HEK293 (cell line): Measurements from ENCODE around the gene DAGLB.

ENCODE experiments used
- CTCF ChIA-PET: fragments of 350-600 bp; formaldehyde crosslinking; extraction: SDS; loops from one replicate; lab custom pipeline; 2021; ENCODE audit warnings: antibody characterized with exemption; lab: Yijun Ruan, JAX
- POLR2A ChIA-PET: fragments of 300-600 bp; formaldehyde crosslinking; extraction: SDS; loops from one replicate; lab custom pipeline; 2020; ENCODE audit warnings: antibody characterized with exemption, inconsistent platforms; lab: Yijun Ruan, JAX
- H3K27ac ChIP-seq: fragments of 200-500 bp; sonication (Bioruptor generic); 2 replicates; pipeline ENCODE4 v1.5.1; 2014; ENCODE audit warnings: low read depth, low read length, control low read depth, inconsistent platforms; ENCODE audit errors: extremely low read depth
- H3K36me3 ChIP-seq, 2 experiments: fragments of 200-500 bp in 1 of 2; sonication (Bioruptor generic) in 1 of 2; 1 replicate in 1 of 2; 2 replicates in 1 of 2; pipeline ENCODE4 v1.5.1; 2014 to 2017; ENCODE audit warnings: inconsistent platforms in 2 of 2, low read length in 2 of 2; ENCODE audit not compliant: control insufficient read depth in 2 of 2, insufficient read depth in 1 of 2
- H3K4me1 ChIP-seq: fragments of 200-500 bp; sonication (Bioruptor generic); 2 replicates; pipeline ENCODE4 v1.5.1; 2014; ENCODE audit warnings: mild to moderate bottlenecking, low read length, inconsistent platforms; ENCODE audit not compliant: control insufficient read depth, insufficient read depth
- H3K4me3 ChIP-seq: 2 replicates; pipeline ENCODE4 v1.5.1; 2011; ENCODE audit warnings: low read depth, mild to moderate bottlenecking, control low read depth, low read length, moderate library complexity
- H3K9me3 ChIP-seq: fragments of 200-500 bp; sonication (Bioruptor generic); 2 replicates; pipeline ENCODE4 v1.5.1; 2014; ENCODE audit warnings: low read depth, low read length, inconsistent platforms; ENCODE audit not compliant: control insufficient read depth, insufficient read depth
- OVOL3 ChIP-seq: fragments of 450-650 bp; formaldehyde crosslinking; IDR thresholded peaks from 2 replicates; pipeline ENCODE4 v1.5.1; 2016; ENCODE audit warnings: missing biosample characterization, missing genetic modification characterization
- RBAK ChIP-seq: fragments of 450-650 bp; formaldehyde crosslinking; IDR thresholded peaks from 2 replicates; pipeline ENCODE4 v1.5.1; 2016; ENCODE audit warnings: missing biosample characterization, missing genetic modification characterization
- ZBTB7A ChIP-seq: fragments of 450-650 bp; formaldehyde crosslinking; IDR thresholded peaks from 2 replicates; pipeline ENCODE4 v1.5.1; 2016; ENCODE audit warnings: low read depth, missing biosample characterization, missing genetic modification characterization
- ZNF175 ChIP-seq: fragments of 450-650 bp; formaldehyde crosslinking; IDR thresholded peaks from 2 replicates; pipeline ENCODE4 v1.5.1; 2016; ENCODE audit warnings: missing biosample characterization, missing genetic modification characterization
- ZNF24 ChIP-seq: fragments of 450-650 bp; formaldehyde crosslinking; IDR thresholded peaks from 2 replicates; pipeline ENCODE4 v1.5.1; 2016; ENCODE audit warnings: missing biosample characterization, missing genetic modification characterization
- ZNF274 ChIP-seq, 2 experiments: fragments of 200-500 bp in 1 of 2; fragments of 450-650 bp in 1 of 2; sonication (Bioruptor generic) in 1 of 2; formaldehyde crosslinking in 1 of 2; IDR thresholded peaks; 2 replicates each; pipeline versions ENCODE4 v1.5.1 to v1.6.1; 2014 to 2016; ENCODE audit warnings: borderline replicate concordance in 1 of 2, inconsistent platforms in 1 of 2, low read length in 1 of 2, missing biosample characterization in 1 of 2, missing genetic modification characterization in 1 of 2
- ZNF426 ChIP-seq: fragments of 450-650 bp; formaldehyde crosslinking; IDR thresholded peaks from 2 replicates; pipeline ENCODE4 v1.5.1; 2017; ENCODE audit warnings: missing biosample characterization, missing genetic modification characterization, mild to moderate bottlenecking, inconsistent platforms, moderate library complexity
- ZNF624 ChIP-seq: fragments of 450-650 bp; formaldehyde crosslinking; IDR thresholded peaks from 2 replicates; pipeline ENCODE4 v1.5.1; 2017; ENCODE audit warnings: missing biosample characterization, missing genetic modification characterization
- ZNF626 ChIP-seq: fragments of 450-650 bp; sonication (Bioruptor Pico); formaldehyde crosslinking; IDR thresholded peaks from 2 replicates; pipeline ENCODE4 v1.5.1; 2018; ENCODE audit warnings: missing biosample characterization, missing genetic modification characterization, inconsistent platforms
- ZNF701 ChIP-seq: fragments of 450-650 bp; formaldehyde crosslinking; IDR thresholded peaks from 2 replicates; pipeline ENCODE4 v1.5.1; 2016; ENCODE audit warnings: missing biosample characterization, missing genetic modification characterization
- ZNF747 ChIP-seq: fragments of 450-650 bp; formaldehyde crosslinking; IDR thresholded peaks from 2 replicates; pipeline ENCODE4 v1.5.1; 2016; ENCODE audit warnings: missing biosample characterization, missing genetic modification characterization
- ZNF830 ChIP-seq: fragments of 450-650 bp; IDR thresholded peaks from 2 replicates; pipeline ENCODE4 v1.5.0; 2018; ENCODE audit warnings: missing biosample characterization, missing genetic modification characterization, low read depth, mild to moderate bottlenecking, moderate library complexity
- ZSCAN30 ChIP-seq: fragments of 450-650 bp; IDR thresholded peaks from 2 replicates; pipeline ENCODE4 v1.5.1; 2018; ENCODE audit warnings: missing biosample characterization, mild to moderate bottlenecking, missing genetic modification characterization, moderate library complexity
- TF ChIP-seq, protein P1 (sequence below): fragments of 450-650 bp; formaldehyde crosslinking; IDR thresholded peaks from 2 replicates; pipeline ENCODE4 v1.5.1; 2016; ENCODE audit warnings: missing biosample characterization, missing genetic modification characterization, low read depth
- TF ChIP-seq, protein P2 (sequence below): fragments of 450-650 bp; formaldehyde crosslinking; IDR thresholded peaks from 2 replicates; pipeline ENCODE4 v1.5.1; 2017; ENCODE audit warnings: missing biosample characterization, missing genetic modification characterization
- TF ChIP-seq, protein P3 (sequence below): fragments of 450-650 bp; formaldehyde crosslinking; IDR thresholded peaks from 2 replicates; pipeline ENCODE4 v1.5.1; 2016; ENCODE audit warnings: missing biosample characterization, missing genetic modification characterization, borderline replicate concordance

Gene DAGLB

DNA sequence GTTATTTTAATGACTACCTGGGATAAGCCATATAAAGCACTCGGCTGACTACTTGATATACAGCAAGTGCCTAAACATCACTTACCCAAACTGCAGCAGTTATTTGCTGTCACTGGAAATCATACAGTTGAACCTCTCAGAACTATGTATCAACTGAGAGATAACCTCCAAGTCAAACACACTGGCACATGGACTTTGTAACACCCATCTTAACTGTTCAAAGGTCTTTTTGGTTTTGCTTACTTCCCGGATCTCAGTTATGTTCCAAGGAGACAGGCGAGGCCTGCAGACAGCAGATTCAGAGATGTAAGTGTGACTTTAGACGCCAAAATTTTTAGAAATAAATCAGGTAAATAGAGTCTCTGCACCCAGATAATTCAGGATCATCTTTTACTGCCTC, 34.6 kb upstream of the DAGLB start:
- CTCF ChIA-PET: interaction anchor here (0.6 to 0.7 kb wide), 2 partner anchors 79 to 754 kb away, joined by 3 to 4 read pairs; no protein-coding TSS in a partner anchor
- POLR2A ChIA-PET: no interaction called here
- Histone ChIP-seq H3K9me3 (no peaks in the 10 kb centered on the region), H3K4me3 (no peak overlapping the region), H3K4me1 (peaks cover 7% of the 10 kb centered on the region), H3K36me3 (peaks cover 11 to 17% of the 10 kb centered on the region in 2 experiments; a peak in 2 of 3 replicates), H3K27ac (no peak overlapping the region)
- TF ChIP-seq, protein P1, sequence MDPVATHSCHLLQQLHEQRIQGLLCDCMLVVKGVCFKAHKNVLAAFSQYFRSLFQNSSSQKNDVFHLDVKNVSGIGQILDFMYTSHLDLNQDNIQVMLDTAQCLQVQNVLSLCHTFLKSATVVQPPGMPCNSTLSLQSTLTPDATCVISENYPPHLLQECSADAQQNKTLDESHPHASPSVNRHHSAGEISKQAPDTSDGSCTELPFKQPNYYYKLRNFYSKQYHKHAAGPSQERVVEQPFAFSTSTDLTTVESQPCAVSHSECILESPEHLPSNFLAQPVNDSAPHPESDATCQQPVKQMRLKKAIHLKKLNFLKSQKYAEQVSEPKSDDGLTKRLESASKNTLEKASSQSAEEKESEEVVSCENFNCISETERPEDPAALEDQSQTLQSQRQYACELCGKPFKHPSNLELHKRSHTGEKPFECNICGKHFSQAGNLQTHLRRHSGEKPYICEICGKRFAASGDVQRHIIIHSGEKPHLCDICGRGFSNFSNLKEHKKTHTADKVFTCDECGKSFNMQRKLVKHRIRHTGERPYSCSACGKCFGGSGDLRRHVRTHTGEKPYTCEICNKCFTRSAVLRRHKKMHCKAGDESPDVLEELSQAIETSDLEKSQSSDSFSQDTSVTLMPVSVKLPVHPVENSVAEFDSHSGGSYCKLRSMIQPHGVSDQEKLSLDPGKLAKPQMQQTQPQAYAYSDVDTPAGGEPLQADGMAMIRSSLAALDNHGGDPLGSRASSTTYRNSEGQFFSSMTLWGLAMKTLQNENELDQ (tag by site-specific recombination): no peak
- TF ChIP-seq ZNF701 (tag by site-specific recombination) (no peak), OVOL3 (tag by site-specific recombination) (no peak), ZNF624 (tag by site-specific recombination) (no peak), ZNF747 (tag by site-specific recombination) (no peak)

DNA sequence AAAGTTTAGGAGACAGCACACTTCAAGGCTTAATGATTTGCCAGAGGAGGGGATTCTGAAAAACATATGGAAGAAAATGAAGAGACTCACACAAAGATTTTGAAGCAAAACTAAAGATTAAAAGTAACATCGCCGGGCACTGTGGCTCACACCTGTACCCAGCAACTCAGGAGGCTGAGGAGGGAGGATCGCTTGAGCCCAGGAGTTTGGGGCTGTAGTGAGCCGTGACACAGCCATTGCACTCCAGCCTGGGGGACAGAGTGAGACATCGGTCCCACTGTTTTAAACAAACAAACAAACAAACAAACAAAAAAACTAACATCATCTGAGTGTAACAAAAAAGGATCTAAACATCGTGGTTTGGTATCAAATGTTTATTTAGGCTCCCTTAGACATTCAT, 33.7 kb upstream of the DAGLB start:
- POLR2A ChIA-PET: no interaction called here
- H3K27ac ChIP-seq: no peak overlapping the region
- CTCF ChIA-PET: no interaction called here
- TF ChIP-seq ZNF274 (IDR thresholded peaks at IDR 0.05; ENCODE audit: low read length): no peak
- TF ChIP-seq ZNF274 (tag by site-specific recombination; IDR thresholded peaks at IDR 0.05; ENCODE audit: borderline replicate concordance): no peak
- no peak for TF ChIP-seq ZNF175 (tag by site-specific recombination)
- no peak for TF ChIP-seq ZBTB7A (tag by site-specific recombination)
- TF ChIP-seq, protein P2, sequence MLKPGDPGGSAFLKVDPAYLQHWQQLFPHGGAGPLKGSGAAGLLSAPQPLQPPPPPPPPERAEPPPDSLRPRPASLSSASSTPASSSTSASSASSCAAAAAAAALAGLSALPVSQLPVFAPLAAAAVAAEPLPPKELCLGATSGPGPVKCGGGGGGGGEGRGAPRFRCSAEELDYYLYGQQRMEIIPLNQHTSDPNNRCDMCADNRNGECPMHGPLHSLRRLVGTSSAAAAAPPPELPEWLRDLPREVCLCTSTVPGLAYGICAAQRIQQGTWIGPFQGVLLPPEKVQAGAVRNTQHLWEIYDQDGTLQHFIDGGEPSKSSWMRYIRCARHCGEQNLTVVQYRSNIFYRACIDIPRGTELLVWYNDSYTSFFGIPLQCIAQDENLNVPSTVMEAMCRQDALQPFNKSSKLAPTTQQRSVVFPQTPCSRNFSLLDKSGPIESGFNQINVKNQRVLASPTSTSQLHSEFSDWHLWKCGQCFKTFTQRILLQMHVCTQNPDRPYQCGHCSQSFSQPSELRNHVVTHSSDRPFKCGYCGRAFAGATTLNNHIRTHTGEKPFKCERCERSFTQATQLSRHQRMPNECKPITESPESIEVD (tag by site-specific recombination): no peak
- no peak for TF ChIP-seq ZNF830
- no peak for TF ChIP-seq ZSCAN30 (tag by site-specific recombination)
- TF ChIP-seq ZNF24 (tag by site-specific recombination): no peak
- TF ChIP-seq ZNF626 (tag by site-specific recombination): no peak
- no peak for TF ChIP-seq ZNF426 (tag by site-specific recombination)
- TF ChIP-seq, protein P3, sequence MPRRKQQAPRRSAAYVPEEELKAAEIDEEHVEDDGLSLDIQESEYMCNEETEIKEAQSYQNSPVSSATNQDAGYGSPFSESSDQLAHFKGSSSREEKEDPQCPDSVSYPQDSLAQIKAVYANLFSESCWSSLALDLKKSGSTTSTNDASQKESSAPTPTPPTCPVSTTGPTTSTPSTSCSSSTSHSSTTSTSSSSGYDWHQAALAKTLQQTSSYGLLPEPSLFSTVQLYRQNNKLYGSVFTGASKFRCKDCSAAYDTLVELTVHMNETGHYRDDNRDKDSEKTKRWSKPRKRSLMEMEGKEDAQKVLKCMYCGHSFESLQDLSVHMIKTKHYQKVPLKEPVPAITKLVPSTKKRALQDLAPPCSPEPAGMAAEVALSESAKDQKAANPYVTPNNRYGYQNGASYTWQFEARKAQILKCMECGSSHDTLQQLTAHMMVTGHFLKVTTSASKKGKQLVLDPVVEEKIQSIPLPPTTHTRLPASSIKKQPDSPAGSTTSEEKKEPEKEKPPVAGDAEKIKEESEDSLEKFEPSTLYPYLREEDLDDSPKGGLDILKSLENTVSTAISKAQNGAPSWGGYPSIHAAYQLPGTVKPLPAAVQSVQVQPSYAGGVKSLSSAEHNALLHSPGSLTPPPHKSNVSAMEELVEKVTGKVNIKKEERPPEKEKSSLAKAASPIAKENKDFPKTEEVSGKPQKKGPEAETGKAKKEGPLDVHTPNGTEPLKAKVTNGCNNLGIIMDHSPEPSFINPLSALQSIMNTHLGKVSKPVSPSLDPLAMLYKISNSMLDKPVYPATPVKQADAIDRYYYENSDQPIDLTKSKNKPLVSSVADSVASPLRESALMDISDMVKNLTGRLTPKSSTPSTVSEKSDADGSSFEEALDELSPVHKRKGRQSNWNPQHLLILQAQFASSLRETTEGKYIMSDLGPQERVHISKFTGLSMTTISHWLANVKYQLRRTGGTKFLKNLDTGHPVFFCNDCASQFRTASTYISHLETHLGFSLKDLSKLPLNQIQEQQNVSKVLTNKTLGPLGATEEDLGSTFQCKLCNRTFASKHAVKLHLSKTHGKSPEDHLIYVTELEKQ: no peak
- TF ChIP-seq RBAK: no peak
- peaks cover 10% of the 10 kb centered on the region for H3K4me1 ChIP-seq
- no peak overlapping the region for H3K4me3 ChIP-seq
- peaks cover 11 to 20% of the 10 kb centered on the region in 2 experiments; a peak in 2 of 3 replicates for H3K36me3 ChIP-seq
- no peaks in the 10 kb centered on the region for H3K9me3 ChIP-seq
